Upper lobe of left lung (tissue), 6 donors: ENCODE data around the gene CHPF2. TPM values are rescaled to one million over a fixed set of nuclear protein-coding genes. Genes with fewer than 3 reads are reported as not detected.

Experiments
- ATAC-seq, 2 donors: fragments of 200-7000 bp; cut with Tn5 transposase; one replicate each; pipeline ENCODE4 v1.9.1; 2022; ENCODE audit warnings: mild to moderate bottlenecking in 2 of 2, moderate library complexity in 2 of 2; ENCODE audit not compliant: low FRiP score in 2 of 2
- DNase-seq, 2 donors: peaks; one replicate each; pipeline ENCODE4 v3.0.0-alpha.2; 2019 to 2020
- H3K27ac ChIP-seq, 4 donors: fragments of 200-600 bp; sonication (generic); one replicate each; pipeline ENCODE4 v1.5.1; 2016 to 2019
- H3K27me3 ChIP-seq, 4 donors: fragments of 200-600 bp; sonication (generic); one replicate each; pipeline ENCODE4 v1.5.1; 2017 to 2019
- H3K36me3 ChIP-seq, 4 donors: fragments of 200-600 bp; sonication (generic); one replicate each; pipeline ENCODE4 v1.5.1; 2016 to 2019
- H3K4me1 ChIP-seq, 4 donors: fragments of 200-600 bp; sonication (generic); one replicate each; pipeline ENCODE4 v1.5.1; 2018 to 2019
- H3K4me3 ChIP-seq, 4 donors: fragments of 200-600 bp; sonication (generic); one replicate each; pipeline ENCODE4 v1.5.1; 2017 to 2019; ENCODE audit warnings: mild to moderate bottlenecking in 2 of 4, moderate library complexity in 1 of 4
- H3K9me3 ChIP-seq, 4 donors: fragments of 200-600 bp; sonication (generic); one replicate each; pipeline ENCODE4 v1.5.1; 2018 to 2019
- CTCF ChIP-seq, 6 experiments: fragments of 450-650 bp in 4 of 6; fragments of 200-600 bp in 2 of 6; sonication (generic) in 2 of 6; IDR thresholded peaks; one replicate each; pipeline ENCODE4 v1.5.1; 2016 to 2019; ENCODE audit warnings: antibody characterized with exemption in 6 of 6
- EP300 ChIP-seq, 4 donors: sonication (generic); formaldehyde crosslinking; IDR thresholded peaks; one replicate each; pipeline ENCODE4 v1.5.1; 2017; ENCODE audit warnings: antibody characterized with exemption in 4 of 4, control low read depth in 2 of 4
- POLR2A ChIP-seq, 4 donors: fragments of 450-650 bp; IDR thresholded peaks; one replicate each; pipeline ENCODE4 v1.5.1; 2016 to 2017; ENCODE audit warnings: antibody characterized with exemption in 4 of 4, mild to moderate bottlenecking in 2 of 4
- POLR2AphosphoS5 ChIP-seq, 2 donors: sonication (generic); formaldehyde crosslinking; IDR thresholded peaks; one replicate each; pipeline ENCODE4 v1.5.1; 2017; ENCODE audit warnings: antibody characterized with exemption in 2 of 2
- WGBS, 2 donors: methylation state at CpG; one replicate each; pipeline ENCODE4 v1.1.5; 2017 to 2018; 5-methylcytosine and 5-hydroxymethylcytosine counted together
- total RNA-seq, 6 donors: library from RNA; depleted of rRNA in 4 of 6; stranded (reverse); fragments of >200 nt in 4 of 6; gene quantifications; one replicate each; pipeline versions ENCODE4 v1.1.0 to v1.2.1, GENCODE V29; 2016 to 2021
- donor health status: DM: no; HTN: no; CAD: no; lungs with moderate emphysema.
- donor health status: DM: no; HTN: yes; CAD: no; lungs with severe emphysema.

Gene CHPF2
- total RNA-seq, 6 donors from 2014 or later = 34.4 to 69.1 (median 47.4) TPM

- TF ChIP-seq EP300 (IDR thresholded peaks at IDR 0.05) (no peak), POLR2A (IDR thresholded peaks at IDR 0.05) (no peak), CTCF (IDR thresholded peaks at IDR 0.05) (no peak), POLR2AphosphoS5 (IDR thresholded peaks at IDR 0.05) (no peak)
- peaks cover 21 to 79% (median 54%) of the 10 kb centered on the region in 4 donors for H3K36me3 ChIP-seq
These were observed 6.9 kb downstream of the CHPF2 start for GRCh38 chr7:151238924-151239836.

GRCh38 chr7:151239837-151240459, 7.7 kb downstream of the CHPF2 start:
- ATAC-seq (no peak), DNase-seq (no peak)
- no peaks in the 10 kb centered on the region for H3K9me3 ChIP-seq
- H3K36me3 ChIP-seq = peaks cover 21 to 72% (median 51%) of the 10 kb centered on the region in 4 donors
- H3K4me1 ChIP-seq = peaks cover 19 to 22% (median 20%) of the 10 kb centered on the region in 4 donors
- TF ChIP-seq POLR2A (IDR thresholded peaks at IDR 0.05) (no peak), POLR2AphosphoS5 (IDR thresholded peaks at IDR 0.05) (no peak), EP300 (IDR thresholded peaks at IDR 0.05) (no peak)
- H3K27ac ChIP-seq = no peak overlapping the region
- WGBS, 2 donors = 80 to 86% methylated on average over 11 of the region's 11 CpGs
- H3K27me3 ChIP-seq = peaks cover 0 to 4% (median 2%) of the 10 kb centered on the region in 4 donors
- H3K4me3 ChIP-seq = no peak overlapping the region

More at GRCh38 chr7:151238924-151239836, 6.9 kb downstream of the CHPF2 start:
- peaks cover 11 to 16% (median 13%) of the 10 kb centered on the region in 4 donors for H3K4me1 ChIP-seq
- no peak overlapping the region for H3K4me3 ChIP-seq
- H3K27me3 ChIP-seq = no peaks in the 10 kb centered on the region
- DNase-seq (no peak), ATAC-seq (no peak)
- WGBS, 2 donors = 85 to 88% methylated on average over 16 to 25 of the region's 25 CpGs
- H3K27ac ChIP-seq = no peak overlapping the region
- no peaks in the 10 kb centered on the region for H3K9me3 ChIP-seq

GRCh38 chr7:151240536-151240935, 8.3 kb downstream of the CHPF2 start:
- Histone ChIP-seq H3K27me3 (peaks cover 0 to 10% (median 4%) of the 10 kb centered on the region in 4 donors), H3K4me3 (no peak overlapping the region), H3K4me1 (peaks cover 25 to 28% (median 26%) of the 10 kb centered on the region in 4 donors), H3K9me3 (no peaks in the 10 kb centered on the region), H3K27ac (no peak overlapping the region), H3K36me3 (peaks cover 21 to 66% (median 45%) of the 10 kb centered on the region in 4 donors)
- DNase-seq = no peak
- 68 to 83% methylated on average over 4 of the region's 4 CpGs for WGBS, 2 donors
- ATAC-seq = no peak
- TF ChIP-seq POLR2AphosphoS5 (IDR thresholded peaks at IDR 0.05) = no peak
- TF ChIP-seq EP300 (IDR thresholded peaks at IDR 0.05) = no peak
- no peak for TF ChIP-seq CTCF (IDR thresholded peaks at IDR 0.05)

- Histone ChIP-seq H3K27ac (no peak overlapping the region), H3K36me3 (peaks cover 21 to 60% (median 41%) of the 10 kb centered on the region in 4 donors), H3K27me3 (peaks cover 0 to 13% (median 6%) of the 10 kb centered on the region in 4 donors), H3K9me3 (no peaks in the 10 kb centered on the region), H3K4me3 (no peak overlapping the region), H3K4me1 (peaks cover 29 to 34% (median 31%) of the 10 kb centered on the region in 4 donors)
- TF ChIP-seq EP300 (IDR thresholded peaks at IDR 0.05) = no peak
- no peak for TF ChIP-seq POLR2A (IDR thresholded peaks at IDR 0.05)
- TF ChIP-seq CTCF (IDR thresholded peaks at IDR 0.05) = no peak
- no peak for TF ChIP-seq POLR2AphosphoS5 (IDR thresholded peaks at IDR 0.05)
- ATAC-seq = no peak
- no peak for DNase-seq
- 86 to 93% methylated on average over 7 of the region's 7 CpGs for WGBS, 2 donors
These were observed 8.9 kb downstream of the CHPF2 start for GRCh38 chr7:151240942-151241754.
